IPS-NIHi7 (cell line): ENCODE measurements around the gene APC2.
"Not testable (repeated sequence)": the region's sequence is repeated elsewhere in the genome, so short reads cannot be mapped to it uniquely, and the experiment has no call there.

ENCODE experiments used
- DNase-seq: peaks from one replicate; pipeline ENCODE4 v3.0.0; 2012; ENCODE audit warnings: mixed read lengths; ENCODE audit errors: extremely low spot score

Gene APC2

GRCh38 chr19:1511318-1512317 lies 61.7 kb downstream of the APC2 start:
- no peak for DNase-seq

GRCh38 chr19:1512671-1513498 lies 63.0 kb downstream of the APC2 start, which contains the start of gene ADAMTSL5:
Gene ADAMTSL5, minus strand, starts transcription at chr19:1513019. Its CDS starts 2,076 bp downstream, at chr19:1510943.
- peak; percentile 61 for DNase-seq

GRCh38 chr19:1513499-1514294 lies 63.8 kb downstream of the APC2 start:
- DNase-seq = peak; percentile 74

- DNase-seq = no peak
Measured at GRCh38 chr19:1514295-1514661, 64.4 kb downstream of the APC2 start.

DNA sequence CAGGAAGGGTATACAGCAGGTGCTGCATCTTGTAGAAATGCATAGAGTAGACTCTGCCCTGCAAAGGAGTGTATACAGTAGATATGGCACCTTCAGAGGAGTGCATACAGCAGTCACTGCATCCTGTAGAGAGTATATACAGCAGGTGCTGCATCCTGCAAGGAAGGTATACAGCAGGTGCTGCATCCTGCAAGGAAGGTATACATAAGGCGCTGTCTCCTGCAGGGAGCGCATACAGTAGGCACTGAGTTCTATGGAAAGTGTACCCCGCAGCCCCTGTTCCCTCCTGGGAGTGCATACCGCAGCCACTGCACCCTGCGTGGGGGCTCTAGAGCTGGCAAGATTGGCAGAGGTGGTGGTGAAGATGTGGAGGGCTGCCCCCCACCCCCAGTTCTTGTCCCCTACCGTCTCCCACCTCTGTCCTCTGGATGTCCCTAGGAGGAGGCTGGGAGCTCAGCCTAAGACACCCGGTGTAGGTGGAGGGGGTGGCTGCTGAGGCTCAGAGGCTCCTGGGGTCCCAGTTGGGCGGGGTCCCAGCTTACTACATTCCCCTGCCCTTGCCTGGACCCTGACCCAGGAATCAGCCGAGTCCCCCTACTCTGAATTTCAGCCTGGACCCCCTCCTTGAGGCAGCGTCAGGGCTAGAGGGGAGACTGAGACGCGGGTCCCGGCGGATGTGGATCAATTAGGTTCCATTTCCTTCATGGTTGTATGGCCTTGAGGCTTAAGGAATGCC lies 65.2 kb downstream of the APC2 start:
- no peak for DNase-seq

DNA sequence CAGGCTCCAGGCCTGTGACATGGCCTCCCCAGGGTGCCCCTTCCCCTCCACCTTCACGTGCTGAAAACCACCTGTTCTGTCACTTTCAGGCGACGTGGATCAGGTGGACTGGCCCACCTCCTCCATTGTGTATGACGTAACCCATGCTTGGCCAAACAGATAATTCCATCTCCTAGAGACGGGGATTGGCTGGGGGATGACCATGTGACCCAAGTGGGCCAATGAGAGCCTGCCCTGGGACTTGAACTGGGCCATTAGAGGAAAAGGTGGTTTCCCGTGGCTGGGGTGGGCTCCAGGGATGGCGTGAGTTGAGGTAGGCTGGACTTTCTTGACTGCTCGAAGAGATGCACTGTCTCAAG lies 66.5 kb downstream of the APC2 start:
- no peak for DNase-seq

- no peak for DNase-seq
Measured at GRCh38 chr19:1518471-1518870, 68.5 kb downstream of the APC2 start.

- not testable (repeated sequence) for DNase-seq
Measured at GRCh38 chr19:1519802-1520201, 69.9 kb downstream of the APC2 start.

DNA sequence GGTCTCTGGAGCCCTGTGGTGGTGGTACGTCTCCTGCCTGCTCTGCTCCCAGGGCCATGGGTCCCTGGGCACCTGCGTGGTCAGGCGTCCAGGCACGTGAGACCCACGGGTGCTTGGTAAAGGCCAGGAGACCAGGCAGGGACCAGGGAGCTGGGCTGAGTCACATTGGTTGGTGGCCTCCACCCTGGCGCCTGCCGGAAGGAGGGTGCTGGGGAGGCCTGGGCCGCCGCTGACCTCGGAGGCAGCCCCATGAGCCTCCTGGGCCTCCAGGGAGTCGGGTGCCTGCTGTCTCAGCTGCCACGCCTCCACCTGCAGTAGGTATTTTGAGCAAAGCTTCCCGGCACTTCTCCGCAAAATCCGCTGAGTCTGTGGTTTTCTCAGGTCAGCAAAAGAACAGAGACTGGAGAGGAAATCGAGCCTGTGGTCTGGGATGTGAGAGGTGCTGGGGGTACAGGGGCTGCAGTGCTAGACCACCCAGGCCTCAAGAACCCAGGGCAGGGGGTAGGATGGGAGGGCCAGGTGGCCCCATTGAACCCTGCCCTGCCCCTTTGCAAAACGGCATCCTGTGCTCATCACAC lies 70.4 kb downstream of the APC2 start:
- DNase-seq = no peak

- no peak for DNase-seq
Measured at GRCh38 chr19:1521636-1522035, 71.7 kb downstream of the APC2 start.

- DNase-seq = no peak
Measured at GRCh38 chr19:1522061-1522460, 72.1 kb downstream of the APC2 start.

DNA sequence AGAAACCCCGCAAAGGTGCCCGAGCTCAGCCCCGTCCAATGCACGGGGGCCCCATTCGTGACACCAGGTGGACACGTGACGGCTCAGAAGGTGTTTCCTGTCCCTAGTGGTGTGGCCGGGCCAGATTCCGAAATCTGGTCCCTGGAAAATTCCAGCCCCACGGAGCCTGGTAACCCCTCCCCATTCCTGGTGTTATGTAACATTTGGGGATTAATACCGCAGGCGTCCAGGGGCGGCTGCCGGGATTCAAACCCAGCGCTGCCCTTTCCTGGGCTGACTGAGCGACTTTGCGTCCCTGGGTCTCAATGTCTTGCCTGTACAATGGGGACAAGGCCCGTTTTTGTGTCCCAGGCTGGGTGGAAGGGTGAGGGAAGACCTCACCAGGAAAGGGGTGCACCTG lies 72.9 kb downstream of the APC2 start:
- no peak for DNase-seq
